Stimulated activated CD4-positive, alpha-beta T cell treated with anti-CD3 and anti-CD28 coated beads, Interleukin-12 subunit alpha, Interleukin-12 subunit beta, amount 100 ng/mL, for 24 hours (primary cell): Measurements from ENCODE around the gene ANKRD16.
"Not testable (repeated sequence)": the region's sequence is repeated elsewhere in the genome, so short reads cannot be mapped to it uniquely, and the experiment has no call there.

Experiments
- DNase-seq, 2 experiments: peaks; one replicate each; pipeline ENCODE4 v3.0.0-alpha.2; 2020; ENCODE audit warnings: low read depth in 2 of 2

The ANKRD16 gene

GRCh38 chr10:5889624-5890451 lies at the start of gene ANKRD16, which contains the start of gene FBH1:
TSS of gene ANKRD16 (minus strand) at chr10:5889893. CDS start at chr10:5889354, 539 bp downstream.
TSS of gene FBH1 (plus strand) at chr10:5890243. CDS start at chr10:5890346, 103 bp downstream.
- peak; percentile 97 to 99 for DNase-seq

GRCh38 chr10:5938291-5938690 lies 48.6 kb upstream of the ANKRD16 start:
- no peak for DNase-seq

GRCh38 chr10:5937016-5937415 lies 47.3 kb upstream of the ANKRD16 start:
- no peak for DNase-seq

- DNase-seq, result no peak
Observed at GRCh38 chr10:5935628-5936027, 45.9 kb upstream of the ANKRD16 start.

GRCh38 chr10:5933909-5934546 lies 44.3 kb upstream of the ANKRD16 start:
- no peak for DNase-seq

- DNase-seq, result no peak
Observed at GRCh38 chr10:5932345-5932744, 42.7 kb upstream of the ANKRD16 start.

DNA sequence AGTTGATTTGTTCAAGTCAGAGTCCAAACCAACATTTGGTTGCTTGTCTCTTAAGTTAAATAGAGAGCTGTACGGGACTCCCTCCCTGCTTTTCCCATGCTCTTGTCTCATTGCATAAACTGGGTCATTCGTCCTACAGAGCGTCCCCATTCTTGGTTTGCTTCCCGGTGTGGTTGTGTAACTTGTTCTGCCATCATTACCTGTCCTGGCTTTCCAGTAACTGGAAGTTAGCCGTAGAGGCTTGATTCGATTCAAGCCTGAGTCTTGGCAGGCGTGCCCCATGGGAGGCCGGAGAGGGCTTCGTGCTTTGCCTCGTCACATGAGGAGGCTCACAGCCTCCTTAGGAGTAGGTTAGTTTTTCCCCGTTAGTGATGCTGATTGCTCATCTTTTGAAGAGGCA lies 40.6 kb upstream of the ANKRD16 start:
- no peak for DNase-seq

DNA sequence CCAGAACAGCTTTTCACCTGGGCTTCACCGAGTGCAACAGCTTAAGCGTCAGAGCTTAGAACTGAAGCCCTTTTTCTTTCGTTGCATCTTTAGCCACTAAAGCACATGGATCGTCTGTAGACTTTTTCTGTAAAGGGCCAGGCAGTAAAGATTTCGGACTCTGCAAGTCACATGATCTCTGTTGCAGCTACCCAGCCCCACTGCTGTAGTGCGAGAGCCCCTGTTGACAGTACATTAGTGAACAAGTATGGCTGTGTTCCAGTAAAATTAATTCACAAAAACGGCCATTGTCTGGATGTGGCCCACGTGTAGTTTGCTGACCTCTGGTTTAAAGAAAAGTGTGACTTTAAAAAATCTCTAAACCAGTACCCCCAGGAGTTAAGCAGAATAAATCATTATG lies 39.7 kb upstream of the ANKRD16 start:
- no peak for DNase-seq

GRCh38 chr10:5927306-5927705 lies 37.6 kb upstream of the ANKRD16 start:
- no peak for DNase-seq

DNA sequence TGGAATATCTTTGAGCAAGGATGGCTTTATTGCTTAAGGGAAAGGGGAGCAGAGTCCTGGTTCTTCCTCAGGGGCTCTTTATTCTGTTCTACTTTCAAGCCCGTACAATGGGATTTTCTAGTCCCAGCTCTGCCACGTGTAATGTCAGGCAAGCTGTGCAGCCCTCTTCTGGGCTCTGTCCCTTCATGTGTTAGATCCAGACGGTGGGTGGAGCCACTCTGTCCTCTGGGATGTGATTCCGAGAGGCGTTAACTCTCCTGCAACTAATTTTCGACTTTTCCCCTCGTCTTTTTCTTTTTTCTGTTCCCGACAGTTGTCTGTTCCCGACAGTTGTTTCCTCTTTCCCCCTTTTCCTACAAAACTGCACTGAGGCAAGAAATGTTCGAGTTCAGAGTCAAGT lies 35.2 kb upstream of the ANKRD16 start:
- no peak for DNase-seq

GRCh38 chr10:5921746-5922145 lies 32.1 kb upstream of the ANKRD16 start:
- no peak for DNase-seq

- no peak for DNase-seq
Observed at GRCh38 chr10:5919568-5919967, 29.9 kb upstream of the ANKRD16 start.

DNA sequence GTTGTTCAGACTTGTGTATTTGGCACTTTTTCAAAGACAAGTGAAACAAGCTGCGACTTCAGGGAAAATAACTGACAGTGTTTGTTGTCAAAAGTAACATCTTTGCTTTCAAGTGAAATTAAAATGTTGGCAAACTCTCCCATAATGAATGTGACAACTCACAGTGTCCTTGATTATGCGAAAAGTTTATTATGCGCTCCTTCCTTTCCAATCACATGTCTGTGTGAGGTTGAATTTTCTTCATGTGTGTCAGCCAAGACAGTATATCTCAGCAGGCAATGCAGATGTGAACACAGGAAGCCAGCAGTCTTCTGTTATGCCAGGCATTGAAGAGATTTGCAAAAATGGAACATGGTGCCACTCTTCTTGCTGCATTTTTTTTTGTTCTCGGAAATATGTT lies 29.1 kb upstream of the ANKRD16 start:
- no peak for DNase-seq

- no peak for DNase-seq
Observed at GRCh38 chr10:5917305-5917704, 27.6 kb upstream of the ANKRD16 start.

DNA sequence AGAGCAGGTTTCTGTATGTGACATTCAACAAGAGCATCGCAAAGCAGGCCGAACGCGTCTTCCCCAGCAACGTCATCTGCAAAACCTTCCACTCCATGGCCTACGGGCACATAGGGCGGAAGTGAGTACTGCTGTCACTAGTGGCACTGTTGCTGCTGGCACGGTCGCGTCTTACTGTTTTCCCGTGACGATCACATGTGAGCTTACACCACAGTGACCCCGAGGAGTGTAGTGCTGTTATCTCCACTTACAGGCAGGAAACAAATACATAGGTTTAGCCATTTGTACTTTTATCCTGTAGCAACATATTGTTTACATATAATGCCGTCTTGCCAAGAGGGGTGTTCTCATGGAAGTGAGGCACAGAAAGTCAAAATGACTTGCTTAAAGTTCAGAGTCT lies 25.8 kb upstream of the ANKRD16 start:
- no peak for DNase-seq

GRCh38 chr10:5913736-5914135 lies 24.0 kb upstream of the ANKRD16 start:
- no peak for DNase-seq

GRCh38 chr10:5911670-5912069 lies 22.0 kb upstream of the ANKRD16 start:
- no peak for DNase-seq

GRCh38 chr10:5910323-5911100 lies 20.8 kb upstream of the ANKRD16 start:
- no peak for DNase-seq

DNA sequence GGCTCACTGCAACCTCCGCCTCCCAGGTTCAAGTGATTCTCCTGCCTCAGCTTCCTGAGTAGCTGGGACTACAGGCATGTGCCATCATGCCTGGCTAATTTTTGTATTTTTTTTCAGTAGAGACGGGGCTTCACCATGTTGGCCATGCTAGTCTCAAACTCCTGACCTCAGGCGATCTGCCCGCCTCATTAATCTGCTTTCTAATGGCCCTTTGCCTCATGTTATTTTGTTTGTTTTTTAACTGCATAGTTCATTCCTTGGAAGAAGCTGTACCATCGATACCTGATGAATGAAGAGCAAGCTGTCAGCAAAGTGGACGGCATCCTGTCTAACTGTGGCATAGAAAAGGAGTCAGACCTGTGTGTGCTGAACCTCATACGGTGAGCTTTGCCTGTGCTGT lies 19.0 kb upstream of the ANKRD16 start:
- not testable (repeated sequence) for DNase-seq

DNA sequence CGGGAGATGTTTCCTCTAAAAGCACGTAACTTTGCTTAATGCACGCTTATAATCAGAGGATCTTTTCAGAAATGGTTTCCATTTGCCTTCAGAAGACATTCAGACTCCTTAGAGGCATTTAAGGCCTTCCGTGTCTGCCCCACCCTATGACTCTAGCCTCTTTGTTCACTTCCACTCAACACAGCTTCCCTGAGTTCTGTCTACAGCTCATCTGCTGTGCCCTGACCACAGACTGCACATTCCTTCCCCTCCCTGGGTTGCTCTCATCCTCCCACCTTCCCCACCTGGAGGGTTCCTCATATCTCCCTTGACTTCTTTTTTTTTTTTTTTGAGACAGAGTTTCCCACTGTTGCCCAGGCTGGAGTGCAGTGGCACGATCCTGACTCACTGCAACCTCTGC lies 17.0 kb upstream of the ANKRD16 start:
- no peak for DNase-seq

- DNase-seq, result no peak
Observed at GRCh38 chr10:5905854-5906507, 16.3 kb upstream of the ANKRD16 start.

DNA sequence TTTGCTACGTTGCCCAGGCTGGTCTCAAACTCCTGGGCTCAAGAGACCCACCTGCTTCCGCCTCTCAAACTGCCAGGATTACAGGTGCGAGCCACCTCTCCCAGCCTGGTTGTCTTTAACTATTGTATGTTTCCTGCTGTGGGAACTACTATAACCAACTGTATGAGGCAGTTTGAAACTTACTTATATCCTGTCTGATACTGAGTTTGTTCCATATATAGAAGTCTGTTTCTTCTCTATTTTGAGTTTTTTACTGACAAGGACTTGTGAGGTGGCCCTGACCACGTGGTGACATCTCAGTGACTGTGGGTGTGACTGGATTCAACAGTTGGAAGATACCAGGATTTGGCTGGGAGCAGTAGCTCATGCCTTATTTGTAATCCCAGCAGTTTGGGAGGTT lies 14.5 kb upstream of the ANKRD16 start:
- DNase-seq, result no peak
